Spleen (tissue), 11 donors: ENCODE measurements around the gene RANBP10. TPM values are rescaled to one million over a fixed set of nuclear protein-coding genes. Genes with fewer than 3 reads are reported as not detected.
A peak's percentile ranks its signal among the peaks of the same experiment; 100 is the strongest.

ENCODE experiments used
- DNase-seq: peaks from one replicate; pipeline ENCODE4 v3.0.0-alpha.2; 2020
- H3K27ac ChIP-seq, 8 donors: fragments of 200-600 bp; sonication (generic) in 7 of 8; 1 replicate in 4 of 8; 2 replicates in 4 of 8; pipeline versions ENCODE4 v1.5.0 to v1.8.0; 2016 to 2021; ENCODE audit warnings: inconsistent platforms in 4 of 8, mild to moderate bottlenecking in 4 of 8, moderate library complexity in 1 of 8
- H3K27me3 ChIP-seq, 7 donors: fragments of 200-600 bp; sonication (generic) in 6 of 7; replicated peaks in 1 of 7; 1 replicate in 4 of 7; 2 replicates in 3 of 7; pipeline versions ENCODE4 v1.5.0 to v1.8.0; 2016 to 2021; ENCODE audit warnings: inconsistent platforms in 3 of 7, mild to moderate bottlenecking in 1 of 7
- H3K36me3 ChIP-seq, 6 donors: fragments of 200-600 bp; sonication (generic) in 5 of 6; 1 replicate in 4 of 6; 2 replicates in 2 of 6; pipeline versions ENCODE4 v1.5.0 to v1.8.0; 2016 to 2021; ENCODE audit warnings: inconsistent platforms in 2 of 6
- H3K4me1 ChIP-seq, 6 donors: fragments of 200-600 bp; sonication (generic) in 5 of 6; 1 replicate in 3 of 6; 2 replicates in 3 of 6; pipeline versions ENCODE4 v1.5.0 to v1.8.0; 2016 to 2021; ENCODE audit warnings: inconsistent platforms in 3 of 6
- H3K4me3 ChIP-seq, 8 donors: fragments of 200-600 bp; sonication (generic) in 7 of 8; 1 replicate in 4 of 8; 2 replicates in 4 of 8; pipeline versions ENCODE4 v1.5.0 to v1.8.0; 2016 to 2021; ENCODE audit warnings: inconsistent platforms in 4 of 8, mild to moderate bottlenecking in 4 of 8, moderate library complexity in 2 of 8
- H3K9me3 ChIP-seq, 8 donors: fragments of 200-600 bp; sonication (generic) in 7 of 8; 1 replicate in 4 of 8; 2 replicates in 4 of 8; pipeline versions ENCODE4 v1.5.0 to v1.8.0; 2016 to 2021; ENCODE audit warnings: inconsistent platforms in 4 of 8
- POLR2A ChIP-seq, 3 donors: fragments of 450-650 bp; IDR thresholded peaks; one replicate each; pipeline ENCODE4 v1.5.1; 2017; ENCODE audit warnings: antibody characterized with exemption in 3 of 3, mild to moderate bottlenecking in 1 of 3
- POLR2AphosphoS5 ChIP-seq, 3 donors: sonication (generic); formaldehyde crosslinking; IDR thresholded peaks; one replicate each; pipeline ENCODE4 v1.5.1; 2017; ENCODE audit warnings: antibody characterized with exemption in 3 of 3
- WGBS, 5 donors: extraction: QIAGEN DNeasy Blood & Tissue Kit in 3 of 5; methylation state at CpG; one replicate each; pipeline versions ENCODE4 v1.1.5 to v1.1.7; 2013 to 2018; 5-methylcytosine and 5-hydroxymethylcytosine counted together
- intact Hi-C: fragments of 100-400 bp; cut with DNase I; formaldehyde crosslinking; loops from one replicate; pipeline ENCODE4 v1.15.0; 2023; ENCODE audit warnings: low total_unique reads
- polyA plus RNA-seq, 3 donors: library from polyadenylated mRNA; stranded (reverse); fragments of 200-250 nt; gene quantifications; one replicate each; pipeline ENCODE4 v1.2.1, GENCODE V29; 2013
- total RNA-seq, 7 donors: library from RNA; depleted of rRNA in 3 of 7; stranded (reverse); fragments of >200 nt in 3 of 7; fragmentation: NEBNext Ultra II Directional in 4 of 7; extraction: Animal tissue kit (Norgen Biotek cat#: 25700) in 4 of 7; gene quantifications; one replicate each; pipeline versions ENCODE4 v1.1.0 to v1.2.1, GENCODE V29; 2016 to 2021
- TF ChIP-seq, protein P1 (sequence below), 11 experiments: fragments of 200-600 bp in 7 of 11; fragments of 450-650 bp in 4 of 11; sonication (generic) in 4 of 11; IDR thresholded peaks in 8 of 11; conservative IDR thresholded peaks in 3 of 11; 1 replicate in 7 of 11; 2 replicates in 4 of 11; pipeline versions ENCODE4 v1.4.0 to v1.8.0; 2016 to 2021; ENCODE audit warnings: antibody characterized with exemption in 11 of 11, inconsistent platforms in 4 of 11, mild to moderate bottlenecking in 1 of 11
- donor health status: healthy with polysubstance abuse.
- donor health status: DM: no; HTN: no; CAD: no; lungs with moderate emphysema.
- donor health status: DM: no; HTN: no; CAD: no.
- donor health status: Bipolar disorder and iron deficiency.
- donor health status: healthy.
- donor health status: DM: no; HTN: no; CAD: no.
- donor health status: DM: yes; HTN: yes; CAD: no.

RANBP10 gene
- total and polyA plus RNA-seq, 10 donors: 6.6 to 38.6 (median 22.6) TPM

GRCh38 chr16:67775273-67775672 is 31.1 kb downstream of the RANBP10 start:
- Histone ChIP-seq H3K27ac (no peak overlapping the region), H3K36me3 (peaks cover 0 to 46% (median 14%) of the 10 kb centered on the region in 6 donors), H3K4me1 (peaks cover 8 to 33% (median 24%) of the 10 kb centered on the region in 6 donors), H3K27me3 (no peaks in the 10 kb centered on the region), H3K9me3 (no peaks in the 10 kb centered on the region), H3K4me3 (no peak overlapping the region)
- no peak for DNase-seq
- intact Hi-C loops: no loop called here
- TF ChIP-seq, protein P1, sequence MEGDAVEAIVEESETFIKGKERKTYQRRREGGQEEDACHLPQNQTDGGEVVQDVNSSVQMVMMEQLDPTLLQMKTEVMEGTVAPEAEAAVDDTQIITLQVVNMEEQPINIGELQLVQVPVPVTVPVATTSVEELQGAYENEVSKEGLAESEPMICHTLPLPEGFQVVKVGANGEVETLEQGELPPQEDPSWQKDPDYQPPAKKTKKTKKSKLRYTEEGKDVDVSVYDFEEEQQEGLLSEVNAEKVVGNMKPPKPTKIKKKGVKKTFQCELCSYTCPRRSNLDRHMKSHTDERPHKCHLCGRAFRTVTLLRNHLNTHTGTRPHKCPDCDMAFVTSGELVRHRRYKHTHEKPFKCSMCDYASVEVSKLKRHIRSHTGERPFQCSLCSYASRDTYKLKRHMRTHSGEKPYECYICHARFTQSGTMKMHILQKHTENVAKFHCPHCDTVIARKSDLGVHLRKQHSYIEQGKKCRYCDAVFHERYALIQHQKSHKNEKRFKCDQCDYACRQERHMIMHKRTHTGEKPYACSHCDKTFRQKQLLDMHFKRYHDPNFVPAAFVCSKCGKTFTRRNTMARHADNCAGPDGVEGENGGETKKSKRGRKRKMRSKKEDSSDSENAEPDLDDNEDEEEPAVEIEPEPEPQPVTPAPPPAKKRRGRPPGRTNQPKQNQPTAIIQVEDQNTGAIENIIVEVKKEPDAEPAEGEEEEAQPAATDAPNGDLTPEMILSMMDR (IDR thresholded peaks at IDR 0.05 in 8 of 11, conservative IDR thresholded peaks at IDR 0.05 in 3 of 11): no peak
- no peak for TF ChIP-seq POLR2AphosphoS5 (IDR thresholded peaks at IDR 0.05)
- TF ChIP-seq POLR2A (IDR thresholded peaks at IDR 0.05): no peak
- WGBS, 5 donors: 92 to 99% (median 97%) methylated on average over 6 of the region's 6 CpGs

GRCh38 chr16:67774457-67774853 is 31.9 kb downstream of the RANBP10 start:
- Histone ChIP-seq H3K36me3 (peaks cover 0 to 51% (median 18%) of the 10 kb centered on the region in 6 donors), H3K4me1 (peaks cover 8 to 25% (median 19%) of the 10 kb centered on the region in 6 donors), H3K27me3 (no peaks in the 10 kb centered on the region), H3K4me3 (no peak overlapping the region), H3K27ac (peak overlapping the region in 5 of 8 donors; percentile 39 to 65 (median 62)), H3K9me3 (no peaks in the 10 kb centered on the region)
- TF ChIP-seq POLR2AphosphoS5 (IDR thresholded peaks at IDR 0.05): no peak
- TF ChIP-seq, protein P1 (IDR thresholded peaks at IDR 0.05 in 8 of 11, conservative IDR thresholded peaks at IDR 0.05 in 3 of 11): no peak
- no peak for TF ChIP-seq POLR2A (IDR thresholded peaks at IDR 0.05)
- intact Hi-C loops: no loop called here
- 85 to 95% (median 91%) methylated on average over 3 of the region's 3 CpGs for whole genome bisulfite sequencing, 5 donors
- no peak for DNase-seq

- no peak for TF ChIP-seq POLR2A (IDR thresholded peaks at IDR 0.05)
- TF ChIP-seq, protein P1 (IDR thresholded peaks at IDR 0.05 in 8 of 11, conservative IDR thresholded peaks at IDR 0.05 in 3 of 11): no peak
- TF ChIP-seq POLR2AphosphoS5 (IDR thresholded peaks at IDR 0.05): peak in 1 of 3 donors; percentile 63
- Histone ChIP-seq H3K9me3 (no peaks in the 10 kb centered on the region), H3K36me3 (peaks cover 0 to 55% (median 19%) of the 10 kb centered on the region in 6 donors), H3K4me1 (peaks cover 8 to 22% (median 18%) of the 10 kb centered on the region in 6 donors), H3K27ac (peak overlapping the region in 6 of 8 donors; percentile 32 to 65 (median 58)), H3K4me3 (no peak overlapping the region), H3K27me3 (no peaks in the 10 kb centered on the region)
- 72 to 79% (median 72%) methylated on average over 6 of the region's 6 CpGs for WGBS, 5 donors
- no peak for DNase-seq
- intact Hi-C loops: no loop called here
Observed at GRCh38 chr16:67773569-67774456, 32.5 kb downstream of the RANBP10 start.

DNA sequence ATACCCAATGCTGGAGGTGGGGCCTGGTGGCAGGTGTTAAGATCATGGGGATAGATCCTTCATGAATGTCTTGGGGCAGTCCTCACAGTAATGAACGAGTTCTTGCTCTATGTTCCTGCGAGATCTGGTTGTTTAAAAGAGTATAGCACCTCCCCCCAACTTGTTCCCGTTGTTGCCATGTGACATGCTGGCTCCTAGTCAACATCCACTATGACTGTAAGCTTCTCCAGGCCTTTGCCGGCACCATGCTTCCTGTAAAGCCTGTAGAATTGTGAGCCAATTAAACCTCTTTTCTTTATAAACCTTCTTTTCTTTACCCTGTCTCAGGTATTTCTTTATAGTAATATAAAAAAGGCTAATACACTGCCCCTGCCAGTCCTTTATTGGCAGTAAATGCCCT is 33.3 kb downstream of the RANBP10 start:
- 55 to 70% (median 66%) methylated on average over 4 of the region's 4 CpGs for WGBS, 5 donors
- Histone ChIP-seq H3K4me3 (no peak overlapping the region), H3K4me1 (peaks cover 8 to 22% (median 17%) of the 10 kb centered on the region in 6 donors), H3K9me3 (no peaks in the 10 kb centered on the region), H3K36me3 (peaks cover 0 to 57% (median 19%) of the 10 kb centered on the region in 6 donors), H3K27ac (peak overlapping the region in 6 of 8 donors; percentile 32 to 65 (median 58)), H3K27me3 (no peaks in the 10 kb centered on the region)
- no peak for DNase-seq
- no peak for TF ChIP-seq POLR2A (IDR thresholded peaks at IDR 0.05)
- TF ChIP-seq POLR2AphosphoS5 (IDR thresholded peaks at IDR 0.05): no peak
- TF ChIP-seq, protein P1 (IDR thresholded peaks at IDR 0.05 in 8 of 11, conservative IDR thresholded peaks at IDR 0.05 in 3 of 11): no peak
- intact Hi-C loops: no loop called here
